ENCODE data around the gene SRRM3.
"Not testable (repeated sequence)": the region's sequence is repeated elsewhere in the genome, so short reads cannot be mapped to it uniquely, and the experiment has no call there.

The SRRM3 gene

GRCh38 chr7:76231583-76231982 lies 29.9 kb downstream of the SRRM3 start:
- DNase-seq, result no peak

- DNase-seq, result no peak
Observed at GRCh38 chr7:76232698-76233097, 31.0 kb downstream of the SRRM3 start.

- DNase-seq, result no peak
Observed at GRCh38 chr7:76233538-76234281, 32.0 kb downstream of the SRRM3 start.

- DNase-seq, result no peak
Observed at GRCh38 chr7:76234282-76234584, 32.5 kb downstream of the SRRM3 start.

GRCh38 chr7:76234931-76235441 lies 33.3 kb downstream of the SRRM3 start:
- DNase-seq, result peak; percentile 87

GRCh38 chr7:76236224-76236623 lies 34.5 kb downstream of the SRRM3 start:
- DNase-seq, result no peak

- no peak for DNase-seq
Observed at GRCh38 chr7:76238326-76238725, 36.6 kb downstream of the SRRM3 start.

GRCh38 chr7:76241141-76241540 lies 39.4 kb downstream of the SRRM3 start:
- no peak for DNase-seq

- DNase-seq, result not testable (repeated sequence)
Observed at GRCh38 chr7:76242517-76243063, 40.9 kb downstream of the SRRM3 start.

- peak; percentile 78 for DNase-seq
Observed at GRCh38 chr7:76244781-76245391, 43.2 kb downstream of the SRRM3 start.

GRCh38 chr7:76246804-76247389 lies 45.2 kb downstream of the SRRM3 start:
- DNase-seq, result no peak

- no peak for DNase-seq
Observed at GRCh38 chr7:76247938-76248337, 46.2 kb downstream of the SRRM3 start.

GRCh38 chr7:76252021-76252420 lies 50.3 kb downstream of the SRRM3 start:
- DNase-seq, result no peak

- DNase-seq, result no peak
Observed at GRCh38 chr7:76254781-76255180, 53.1 kb downstream of the SRRM3 start.

- no peak for DNase-seq
Observed at GRCh38 chr7:76257973-76258372, 56.3 kb downstream of the SRRM3 start.

GRCh38 chr7:76259124-76260093 lies 57.7 kb downstream of the SRRM3 start:
- DNase-seq, result no peak

- peak; percentile 47 for DNase-seq
Observed at GRCh38 chr7:76260171-76260703, 58.5 kb downstream of the SRRM3 start.

- no peak for DNase-seq
Observed at GRCh38 chr7:76261329-76261728, 59.6 kb downstream of the SRRM3 start.

- no peak for DNase-seq
Observed at GRCh38 chr7:76261931-76262330, 60.2 kb downstream of the SRRM3 start.

GRCh38 chr7:76262683-76263402 lies 61.1 kb downstream of the SRRM3 start:
- peak; percentile 41 for DNase-seq

GRCh38 chr7:76265299-76265698 lies 63.6 kb downstream of the SRRM3 start:
- no peak for DNase-seq

Data from NCI-H774 (cell line).